Dermis blood vessel endothelial cell (primary cell): ENCODE measurements around the gene LARP1. TPM values are rescaled to one million over a fixed set of nuclear protein-coding genes. Genes with fewer than 3 reads are reported as not detected.
"Not testable (repeated sequence)": the region's sequence is repeated elsewhere in the genome, so short reads cannot be mapped to it uniquely, and the experiment has no call there.

Source experiments
- DNase-seq: peaks from one replicate; pipeline ENCODE4 v3.0.0; 2010
- total RNA-seq: library from RNA; depleted of rRNA; stranded (reverse); fragments of >200 nt; gene quantifications from 2 replicates; pipeline ENCODE4 v1.2.3, GENCODE V29; 2014

The LARP1 gene
- total RNA-seq, 1 donor from 2014 or later = 43.7 TPM

- DNase-seq = no peak
Measured at GRCh38 chr5:154830219-154830595, 75.0 kb downstream of the LARP1 start.

DNA sequence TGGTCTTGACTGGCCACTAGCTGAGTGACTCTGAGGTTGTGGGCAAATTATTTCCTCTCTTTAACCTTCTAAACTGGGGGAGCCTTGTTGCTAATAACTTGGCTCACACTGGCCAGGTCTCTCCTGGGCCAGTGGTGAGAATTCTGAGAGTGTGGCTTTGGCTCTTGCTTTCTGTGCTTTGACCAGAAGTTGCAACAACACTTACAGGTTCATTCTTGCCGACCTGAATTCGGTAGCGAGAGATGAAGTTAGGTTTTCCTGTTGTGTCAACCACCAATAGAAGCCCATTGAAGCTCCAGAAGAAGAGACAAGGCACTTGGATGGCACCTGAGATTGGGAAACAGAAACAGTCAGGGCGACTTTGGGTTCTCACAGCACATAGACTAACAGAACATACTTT lies 75.4 kb downstream of the LARP1 start:
- no peak for DNase-seq

- no peak for DNase-seq
Measured at GRCh38 chr5:154831451-154831850, 76.3 kb downstream of the LARP1 start.

GRCh38 chr5:154832804-154833203 lies 77.6 kb downstream of the LARP1 start:
- not testable (repeated sequence) for DNase-seq

GRCh38 chr5:154834053-154834452 lies 78.9 kb downstream of the LARP1 start:
- DNase-seq = no peak

DNA sequence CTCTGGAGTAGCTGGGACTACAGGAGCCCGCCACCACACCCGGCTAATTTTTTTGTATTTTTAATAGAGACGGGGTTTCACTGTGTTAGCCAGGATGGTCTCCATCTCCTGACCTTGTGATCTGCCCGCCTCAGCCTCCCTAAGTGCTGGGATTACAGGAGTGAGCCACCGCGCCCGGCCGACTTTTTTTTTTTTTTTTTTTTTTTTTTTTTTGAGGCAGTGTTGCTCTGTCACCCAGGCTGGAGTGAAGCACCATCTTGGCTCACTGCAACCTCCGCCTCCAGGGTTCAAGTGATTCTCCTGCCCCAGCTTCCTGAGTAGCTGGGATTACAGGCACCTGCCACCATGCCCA lies 80.5 kb downstream of the LARP1 start:
- DNase-seq = not testable (repeated sequence)

DNA sequence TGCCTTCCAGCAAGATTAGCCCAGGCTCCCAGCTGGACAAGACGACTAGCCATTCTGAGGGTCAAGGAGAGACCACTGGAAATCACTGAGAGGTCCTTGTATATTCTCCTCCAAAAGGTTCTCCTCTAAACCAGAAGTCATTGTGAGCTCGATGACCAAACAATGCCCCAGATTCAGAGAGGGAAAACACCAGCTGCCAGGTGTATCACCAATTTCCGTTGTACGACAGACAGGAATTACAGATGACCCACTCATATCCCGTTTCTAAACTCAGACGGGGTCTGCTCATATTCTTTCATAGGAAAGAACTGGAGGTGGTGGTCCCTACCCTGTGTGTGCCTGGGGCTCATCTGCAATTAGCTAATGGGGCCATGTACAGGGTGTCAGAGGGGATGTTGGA lies 81.0 kb downstream of the LARP1 start:
- DNase-seq = peak; percentile 38

GRCh38 chr5:154837009-154837901 lies 82.1 kb downstream of the LARP1 start:
- no peak for DNase-seq

DNA sequence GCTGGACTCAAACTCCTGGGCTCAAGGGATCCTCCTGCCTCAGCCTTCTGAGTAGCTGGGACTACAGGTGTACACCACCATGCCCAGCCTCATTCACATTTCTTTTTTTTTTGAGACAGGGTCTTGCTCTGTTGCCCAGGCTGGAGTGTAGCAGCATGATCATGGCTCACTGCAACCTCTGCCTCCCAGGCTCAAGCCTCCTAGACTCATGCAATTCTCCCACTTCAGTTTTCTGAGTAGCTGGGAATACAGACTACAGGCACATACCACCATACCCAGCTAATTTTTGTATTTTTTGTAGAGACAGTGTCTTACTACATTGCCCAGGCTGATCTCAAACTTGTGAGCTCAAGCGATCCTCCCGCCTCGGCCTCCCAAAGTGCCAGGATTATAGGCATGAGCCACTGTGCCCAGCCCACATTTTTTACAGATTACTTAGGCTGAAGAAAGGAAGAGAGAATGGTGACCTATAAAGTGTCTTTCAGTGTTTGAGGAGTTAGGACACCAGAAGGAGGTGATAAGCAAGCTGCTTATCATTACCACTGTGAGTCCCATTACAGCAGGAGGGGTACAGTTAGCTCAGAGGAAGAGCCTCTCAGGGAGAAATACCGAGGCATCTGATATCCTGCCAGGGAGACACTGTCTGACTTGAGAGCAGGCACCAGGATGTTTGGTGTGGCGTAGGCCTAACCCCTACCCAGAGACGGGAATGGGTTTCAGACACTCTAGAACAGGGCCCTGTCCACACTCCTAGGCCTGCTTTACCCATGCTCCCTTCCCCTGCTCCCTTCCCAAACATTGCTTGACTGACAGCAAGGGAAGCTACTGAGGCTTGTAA lies 85.5 kb downstream of the LARP1 start:
- no peak for DNase-seq

DNA sequence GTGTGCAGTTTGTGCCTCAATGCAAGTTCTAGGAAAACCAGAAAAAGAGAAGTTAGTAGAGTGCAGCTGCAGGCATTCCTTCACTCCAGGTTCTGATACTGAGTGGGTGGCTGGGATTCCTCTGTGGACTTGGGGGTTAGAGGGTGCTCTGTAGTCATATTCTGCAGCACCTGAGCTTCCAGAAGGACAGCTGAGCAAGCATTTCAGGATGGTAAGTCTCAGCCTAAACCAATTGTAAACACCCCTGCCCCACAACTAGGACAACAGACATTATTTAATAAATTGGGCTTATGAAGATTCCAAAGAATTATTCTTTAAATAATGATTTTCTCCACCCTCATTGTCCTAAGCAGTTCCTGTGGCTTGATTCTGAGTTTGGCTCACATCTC lies 86.1 kb downstream of the LARP1 start:
- no peak for DNase-seq

GRCh38 chr5:154842689-154843530 lies 87.7 kb downstream of the LARP1 start:
- DNase-seq = no peak

GRCh38 chr5:154844809-154845208 lies 89.6 kb downstream of the LARP1 start:
- peak; percentile 35 for DNase-seq

DNA sequence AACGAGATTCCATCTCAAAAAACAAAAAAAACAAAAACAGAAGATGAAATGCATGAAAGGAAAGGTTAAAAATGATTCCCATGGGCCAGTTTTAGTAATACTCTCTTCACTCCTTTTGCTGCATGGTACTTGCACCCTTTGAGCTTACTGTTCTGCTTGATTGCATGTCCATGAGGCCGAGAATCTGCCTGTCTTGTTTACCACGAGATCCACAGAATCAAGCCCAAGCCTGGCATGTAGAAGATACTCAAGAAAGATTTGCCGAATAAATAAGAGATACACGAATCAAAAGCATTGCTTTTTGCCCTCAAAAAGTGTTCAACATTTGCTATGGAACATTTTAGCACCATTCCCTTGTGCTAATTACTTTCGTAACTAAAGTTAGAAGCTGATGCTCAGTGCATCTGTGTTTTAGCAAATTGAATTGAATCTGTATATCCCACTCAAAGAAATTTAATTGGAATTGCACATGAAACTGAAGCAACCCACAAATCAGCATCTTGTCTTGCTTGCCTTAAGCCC lies 94.1 kb downstream of the LARP1 start:
- DNase-seq = no peak

GRCh38 chr5:154849791-154850201 lies 94.6 kb downstream of the LARP1 start:
- DNase-seq = no peak

DNA sequence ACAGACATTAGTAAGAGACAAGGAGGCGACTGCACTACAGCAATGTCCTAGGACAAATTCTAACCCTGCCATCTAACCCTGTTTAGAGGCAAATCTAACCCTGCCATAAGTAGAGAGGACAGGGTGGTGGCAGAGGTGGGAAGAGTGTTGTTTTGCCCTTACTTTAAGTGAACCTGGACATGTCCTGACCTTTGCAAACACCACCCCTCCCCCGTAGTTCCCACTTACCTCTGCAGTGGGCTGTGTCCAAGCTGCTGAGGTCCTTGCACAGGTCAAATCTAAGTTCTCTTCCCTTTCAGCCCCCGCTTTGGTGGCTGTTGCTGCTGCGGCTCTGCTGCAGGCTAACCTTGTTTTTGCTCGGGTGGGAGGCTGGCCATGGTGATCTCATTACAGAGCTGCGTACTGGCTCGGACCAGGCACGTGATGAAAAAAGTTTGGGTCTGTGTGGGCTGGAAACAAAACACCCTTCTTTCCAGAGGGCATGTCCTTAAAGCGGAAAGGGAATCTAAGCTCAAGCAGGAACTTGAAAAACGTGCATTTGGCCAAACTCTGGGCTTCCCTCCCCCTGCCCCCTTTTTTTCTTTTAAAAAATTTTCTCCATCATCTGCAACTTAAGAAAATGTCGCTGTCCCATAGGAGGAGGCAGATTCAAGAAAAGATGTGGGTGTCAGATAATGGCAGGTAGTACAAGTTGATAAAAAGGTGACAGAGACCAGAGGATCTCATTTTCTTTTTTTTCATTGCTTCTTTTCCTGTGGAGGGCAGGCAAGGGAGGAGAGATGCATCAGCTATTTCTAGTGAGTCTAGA lies 95.3 kb downstream of the LARP1 start, which contains the start of gene FAXDC2:
Gene FAXDC2, minus strand, starts transcription at position 349 of the 808 bp plus-strand sequence. CDS start 12,425 bp downstream, outside the sequence.
- peak; percentile 81 for DNase-seq

DNA sequence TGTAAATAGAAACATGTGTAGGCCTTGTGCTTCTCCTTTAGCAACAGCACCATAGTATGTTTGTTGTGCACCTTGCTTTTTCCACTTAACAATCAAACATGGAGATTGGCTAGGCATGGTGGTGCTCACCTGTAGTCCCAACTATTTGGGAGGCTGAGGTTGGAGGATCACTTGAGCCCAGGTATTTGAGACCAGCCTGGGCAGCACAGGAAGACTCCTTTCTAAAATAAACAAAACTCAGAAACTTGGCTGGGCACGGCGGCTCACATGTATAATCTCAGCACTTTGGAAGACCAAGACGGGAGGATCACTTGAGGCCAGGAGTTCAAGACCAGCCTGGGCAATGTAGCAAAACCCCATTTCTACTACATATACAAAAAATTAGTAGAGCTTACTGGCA lies 96.2 kb downstream of the LARP1 start:
- DNase-seq = no peak

GRCh38 chr5:154857530-154858296 lies 102.5 kb downstream of the LARP1 start:
- peak; percentile 97 for DNase-seq

- DNase-seq = peak; percentile 99
Measured at GRCh38 chr5:154858297-154858971, 103.3 kb downstream of the LARP1 start, which contains the start of gene CNOT8. CNOT8 (plus strand) TSS chr5:154858627; CDS start chr5:154863279, 4,652 bp downstream.

- peak; percentile 42 for DNase-seq
Measured at GRCh38 chr5:154858972-154859871, 104.0 kb downstream of the LARP1 start.
